ENCODE data around the gene DNM3. TPM values are rescaled to one million over a fixed set of nuclear protein-coding genes. Genes with fewer than 3 reads are reported as not detected.

Gene DNM3
- total and polyA plus RNA-seq, 2 of the 8 experiments (the other 6 are each of a cell fraction or from before 2014, with no cell fraction given): 2.0 to 8.5 TPM

- Histone ChIP-seq H4K91ac (replicated peaks; ENCODE audit: insufficient read length, low read length) (no peak overlapping the region), H3K23ac (ENCODE audit: insufficient read length) (no peak overlapping the region), H2BK120ac (replicated peaks; ENCODE audit: low read depth, low read length) (no peak overlapping the region), H3K36me3 (ENCODE audit: control insufficient read depth in 2 of 4, insufficient read depth in 4 of 4, low read length in 3 of 4) (no peaks in the 10 kb centered on the region), H3K4me1 (replicated peaks in 1 of 4; ENCODE audit: control insufficient read depth in 3 of 4, insufficient read depth in 4 of 4, low read length in 3 of 4) (peaks cover 2 to 13% (median 6%) of the 10 kb centered on the region in 4 experiments; a peak in 6 of 7 replicates), H2BK5ac (ENCODE audit: low read depth, low read length) (no peak overlapping the region), H3K4me2 (ENCODE audit: insufficient read depth in 1 of 2, low read depth in 2 of 2, low read length in 2 of 2) (no peak overlapping the region), H3K56ac (replicated peaks; ENCODE audit: insufficient read length, low read depth, low read length) (no peak overlapping the region), H3K9ac (replicated peaks in 1 of 4; ENCODE audit: extremely low read depth in 1 of 4, low read depth in 3 of 4, low read length in 3 of 4) (no peak overlapping the region), H3K23me2 (ENCODE audit: low read depth, low read length) (no peaks in the 10 kb centered on the region), H3K27me3 (replicated peaks in 1 of 4; ENCODE audit: control insufficient read depth in 3 of 4, extremely low read depth in 1 of 4, insufficient read depth in 3 of 4, low read length in 3 of 4) (no peaks in the 10 kb centered on the region), H3K18ac (ENCODE audit: extremely low read depth, low read length) (no peak overlapping the region), H3K79me2 (ENCODE audit: control insufficient read depth in 1 of 2, insufficient read depth in 2 of 2, low read length in 2 of 2) (no peaks in the 10 kb centered on the region), H2AFZ (ENCODE audit: low read length) (no peak overlapping the region), H2BK20ac (ENCODE audit: low read length) (no peak overlapping the region), H3K27ac (ENCODE audit: low read depth, low read length) (no peak overlapping the region), H3K79me1 (ENCODE audit: low read depth, low read length) (no peaks in the 10 kb centered on the region), H2AK5ac (ENCODE audit: low read depth, low read length) (no peak overlapping the region), H4K8ac (ENCODE audit: extremely low read depth, insufficient read depth, low read length) (no peak overlapping the region), H4K20me1 (replicated peaks in 1 of 2; ENCODE audit: control insufficient read depth in 1 of 2, insufficient read depth in 2 of 2, low read length in 2 of 2) (no peaks in the 10 kb centered on the region), H3K9me3 (ENCODE audit: insufficient read depth in 2 of 2, low read depth in 1 of 2, low read length in 1 of 2) (no peaks in the 10 kb centered on the region), H4K5ac (ENCODE audit: insufficient read length, low read depth, low read length) (no peak overlapping the region), H3K4ac (replicated peaks; ENCODE audit: insufficient read length, low read depth, low read length) (no peak overlapping the region), H2BK15ac (ENCODE audit: low read length) (no peak overlapping the region), H3K4me3 (ENCODE audit: extremely low read depth in 1 of 4, insufficient read depth in 2 of 4, low read depth in 3 of 4, low read length in 4 of 4) (no peak overlapping the region), H2BK12ac (ENCODE audit: low read depth, low read length) (no peak overlapping the region), H3K14ac (ENCODE audit: insufficient read length) (no peak overlapping the region)
- no peak for FAIRE-seq
- ChIA-PET CTCF (ENCODE audit: partially characterized antibody) (no interaction called here), POLR2A (ENCODE audit: partially characterized antibody) (no interaction called here)
- 98% methylated on average over 8 of the region's 8 CpGs; no CpG with 5 or more reads in 1 of the 2 experiments for WGBS, 2 experiments (ENCODE audit: extremely low coverage in 1 of 2, insufficient coverage in 1 of 2, insufficient read length in 1 of 2, insufficient replicate concordance in 2 of 2, low coverage in 1 of 2, low lambda C conversion rate in 2 of 2, missing lambda C conversion rate in 1 of 2)
- TF ChIP-seq, protein P1, sequence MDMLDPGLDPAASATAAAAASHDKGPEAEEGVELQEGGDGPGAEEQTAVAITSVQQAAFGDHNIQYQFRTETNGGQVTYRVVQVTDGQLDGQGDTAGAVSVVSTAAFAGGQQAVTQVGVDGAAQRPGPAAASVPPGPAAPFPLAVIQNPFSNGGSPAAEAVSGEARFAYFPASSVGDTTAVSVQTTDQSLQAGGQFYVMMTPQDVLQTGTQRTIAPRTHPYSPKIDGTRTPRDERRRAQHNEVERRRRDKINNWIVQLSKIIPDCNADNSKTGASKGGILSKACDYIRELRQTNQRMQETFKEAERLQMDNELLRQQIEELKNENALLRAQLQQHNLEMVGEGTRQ (IDR thresholded peaks at IDR 0.05; ENCODE audit: low read length): no peak
- TF ChIP-seq SP4 (IDR thresholded peaks at IDR 0.05; ENCODE audit: low read length) (no peak), SRF (IDR thresholded peaks at IDR 0.05; ENCODE audit: low read depth, low read length) (no peak), NANOG (IDR thresholded peaks at IDR 0.05; ENCODE audit: insufficient read depth, low read depth, low read length, poor library complexity, severe bottlenecking) (no peak), KDM4A (IDR thresholded peaks at IDR 0.05; ENCODE audit: low read depth, low read length, severe bottlenecking) (no peak), SIRT6 (IDR thresholded peaks at IDR 0.05; ENCODE audit: low read length) (no peak), SP1 (IDR thresholded peaks at IDR 0.05; ENCODE audit: low read depth, low read length) (no peak), TAF1 (IDR thresholded peaks at IDR 0.05; ENCODE audit: low read depth, low read length) (no peak), TBP (IDR thresholded peaks at IDR 0.05; ENCODE audit: low read depth, low read length) (no peak), KDM5A (IDR thresholded peaks at IDR 0.05; ENCODE audit: low read length) (no peak)
- DNase-seq (ENCODE audit: low read depth in 1 of 2, low spot score in 2 of 2): no peak
These were observed 547.2 kb downstream of the DNM3 start for GRCh38 chr1:172388490-172388889.

Data from H1 (cell line).